Activated CD4-positive, alpha-beta T cell treated with anti-CD3 and anti-CD28 coated beads for 48 hours (primary cell): ENCODE data around the gene RAPSN.

Source experiments
- DNase-seq: peaks from one replicate; pipeline ENCODE4 v3.0.0-alpha.2; 2020

The RAPSN gene

GRCh38 chr11:47464483-47464882 is 15.5 kb upstream of the RAPSN start:
- no peak for DNase-seq

GRCh38 chr11:47461876-47462275 is 12.9 kb upstream of the RAPSN start:
- DNase-seq: no peak

- no peak for DNase-seq
Measured at GRCh38 chr11:47460571-47461235, 11.8 kb upstream of the RAPSN start.

GRCh38 chr11:47454258-47454671 is 5.3 kb upstream of the RAPSN start:
- DNase-seq: peak; percentile 73

- DNase-seq: no peak
Measured at GRCh38 chr11:47453365-47453764, 4.4 kb upstream of the RAPSN start.

GRCh38 chr11:47451990-47452389 is 3.1 kb upstream of the RAPSN start:
- DNase-seq: no peak

GRCh38 chr11:47451436-47451835 is 2.5 kb upstream of the RAPSN start:
- no peak for DNase-seq

- DNase-seq: no peak
Measured at GRCh38 chr11:47449541-47449940, 605 bp upstream of the RAPSN start.

- DNase-seq: no peak
Measured at GRCh38 chr11:47447906-47448305, 1.0 kb downstream of the RAPSN start.

GRCh38 chr11:47446833-47447232 is 2.1 kb downstream of the RAPSN start:
- no peak for DNase-seq

- DNase-seq: no peak
Measured at GRCh38 chr11:47445840-47446239, 3.1 kb downstream of the RAPSN start.

- DNase-seq: no peak
Measured at GRCh38 chr11:47443817-47444216, 5.1 kb downstream of the RAPSN start.

GRCh38 chr11:47443028-47443700 is 5.8 kb downstream of the RAPSN start:
- peak; percentile 25 for DNase-seq

GRCh38 chr11:47442514-47442913 is 6.4 kb downstream of the RAPSN start:
- DNase-seq: no peak

GRCh38 chr11:47441421-47441820 is 7.5 kb downstream of the RAPSN start:
- DNase-seq: no peak

- no peak for DNase-seq
Measured at GRCh38 chr11:47440054-47440476, 8.9 kb downstream of the RAPSN start.

GRCh38 chr11:47438721-47439120 is 10.2 kb downstream of the RAPSN start:
- no peak for DNase-seq

- no peak for DNase-seq
Measured at GRCh38 chr11:47437746-47438418, 11.1 kb downstream of the RAPSN start.

- no peak for DNase-seq
Measured at GRCh38 chr11:47437218-47437745, 11.7 kb downstream of the RAPSN start.

GRCh38 chr11:47436726-47437125 is 12.2 kb downstream of the RAPSN start:
- DNase-seq: no peak

GRCh38 chr11:47435687-47436086 is 13.2 kb downstream of the RAPSN start:
- DNase-seq: no peak

GRCh38 chr11:47434011-47434786 is 14.7 kb downstream of the RAPSN start:
- DNase-seq: no peak

GRCh38 chr11:47433157-47433556 is 15.8 kb downstream of the RAPSN start:
- no peak for DNase-seq
